ENCODE measurements around the gene HMCN2.

Gene HMCN2

GRCh38 chr9:130260816-130261765 is 4.5 kb upstream of the HMCN2 start:
- Histone ChIP-seq H3K9ac (ENCODE audit: low read depth, low read length, poor library complexity) (no peak overlapping the region), H3K27me3 (ENCODE audit: control insufficient read depth in 3 of 3, insufficient read depth in 3 of 3, low read depth in 1 of 3, low read length in 3 of 3) (peaks cover 9 to 58% (median 22%) of the 10 kb centered on the region in 3 experiments)
- WGBS, 2 donors (ENCODE audit: extremely low coverage in 2 of 2, insufficient read length in 2 of 2, insufficient replicate concordance in 1 of 2): no CpG with 5 or more reads among the region's 16 CpGs

DNA sequence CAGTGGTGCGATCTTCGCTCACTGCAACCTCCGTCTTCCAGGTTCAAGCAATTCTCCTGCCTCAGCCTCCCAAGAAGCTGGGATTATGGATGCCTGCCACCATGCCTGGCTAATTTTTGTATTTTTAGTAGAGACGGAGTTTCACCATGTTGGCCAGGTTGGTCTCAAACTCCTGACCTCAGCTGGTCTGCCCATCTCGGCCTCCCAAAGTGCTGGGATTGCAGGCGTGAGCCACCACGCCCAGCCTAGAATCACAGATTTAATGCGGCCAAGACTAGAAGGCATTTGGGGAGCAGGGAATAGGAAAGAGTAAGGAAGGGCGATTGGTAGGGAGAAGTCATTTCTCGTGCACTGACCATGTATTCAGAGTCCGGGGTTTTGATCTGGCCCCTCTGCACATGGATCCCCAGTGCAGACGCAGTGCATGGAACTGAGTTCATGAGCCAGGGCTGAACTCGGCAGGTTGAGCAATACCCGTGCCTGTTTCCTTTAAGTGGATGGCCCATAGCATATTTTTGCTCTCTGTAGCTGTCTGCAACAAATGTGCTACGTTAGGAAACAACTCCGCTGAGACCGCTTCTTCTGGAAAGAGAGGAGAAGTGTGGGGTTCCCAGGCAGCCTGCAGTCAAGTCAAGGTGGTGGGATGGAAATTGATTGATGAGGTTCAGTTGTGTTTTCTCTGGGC is 3.4 kb upstream of the HMCN2 start:
- Histone ChIP-seq H3K4me2 (ENCODE audit: insufficient read depth, low read length, poor library complexity, severe bottlenecking) (no peak overlapping the region), H3K23ac (ENCODE audit: low read depth, low read length, poor library complexity) (no peak overlapping the region), H3K79me1 (ENCODE audit: low read depth, low read length) (no peaks in the 10 kb centered on the region), H2BK15ac (ENCODE audit: low read length) (no peak overlapping the region), H3K27ac (replicated peaks; ENCODE audit: low read length) (no peak overlapping the region), H4K91ac (ENCODE audit: low read depth, low read length, poor library complexity) (no peak overlapping the region), H3K9ac (ENCODE audit: low read depth, low read length, poor library complexity) (no peak overlapping the region), H3K4ac (ENCODE audit: low read length) (no peak overlapping the region), H3K27me3 (ENCODE audit: control insufficient read depth in 3 of 3, insufficient read depth in 3 of 3, low read depth in 1 of 3, low read length in 3 of 3) (peaks cover 12 to 69% (median 32%) of the 10 kb centered on the region in 3 experiments), H2BK120ac (ENCODE audit: low read depth, low read length) (no peak overlapping the region), H4K8ac (ENCODE audit: low read depth, low read length) (no peak overlapping the region), H3K18ac (ENCODE audit: low read length) (no peak overlapping the region), H2AFZ (ENCODE audit: low read length) (no peak overlapping the region), H2BK5ac (ENCODE audit: low read length) (no peak overlapping the region), H3K4me1 (ENCODE audit: control insufficient read depth in 2 of 2, insufficient read depth in 1 of 2, low read depth in 1 of 2, low read length in 2 of 2) (peaks cover 0 to 8% of the 10 kb centered on the region in 2 donors), H2BK12ac (ENCODE audit: low read length) (no peak overlapping the region), H3K14ac (ENCODE audit: low read length) (no peak overlapping the region), H3K9me3 (replicated peaks in 1 of 2; ENCODE audit: control insufficient read depth in 2 of 2, insufficient read depth in 1 of 2, low read depth in 1 of 2, low read length in 2 of 2) (peaks cover 0 to 2% of the 10 kb centered on the region in 2 donors), H3K4me3 (ENCODE audit: low read length in 2 of 2) (no peak overlapping the region), H2AK5ac (ENCODE audit: low read depth, low read length) (no peak overlapping the region), H3K36me3 (replicated peaks in 1 of 2; ENCODE audit: control insufficient read depth in 2 of 2, insufficient read depth in 2 of 2, low read length in 2 of 2) (no peaks in the 10 kb centered on the region)
- no CpG with 5 or more reads among the region's 17 CpGs for whole genome bisulfite sequencing, 2 donors (ENCODE audit: extremely low coverage in 2 of 2, insufficient read length in 2 of 2, insufficient replicate concordance in 1 of 2)
- DNase-seq (ENCODE audit: low spot score): no peak

More at GRCh38 chr9:130260816-130261765, 4.5 kb upstream of the HMCN2 start:
- no peak for DNase-seq (ENCODE audit: low spot score)
- peaks cover 0 to 3% of the 10 kb centered on the region in 2 donors for H3K4me1 ChIP-seq (ENCODE audit: control insufficient read depth in 2 of 2, insufficient read depth in 1 of 2, low read depth in 1 of 2, low read length in 2 of 2)
- no peak overlapping the region for H2BK5ac ChIP-seq (ENCODE audit: low read length)
- no peak overlapping the region for H2BK120ac ChIP-seq (ENCODE audit: low read depth, low read length)
- H3K23ac ChIP-seq (ENCODE audit: low read depth, low read length, poor library complexity): no peak overlapping the region
- no peak overlapping the region for H2AK5ac ChIP-seq (ENCODE audit: low read depth, low read length)
- H3K36me3 ChIP-seq (replicated peaks in 1 of 2; ENCODE audit: control insufficient read depth in 2 of 2, insufficient read depth in 2 of 2, low read length in 2 of 2): no peaks in the 10 kb centered on the region
- H3K79me1 ChIP-seq (ENCODE audit: low read depth, low read length): no peaks in the 10 kb centered on the region
- H3K4me2 ChIP-seq (ENCODE audit: insufficient read depth, low read length, poor library complexity, severe bottlenecking): no peak overlapping the region
- H3K14ac ChIP-seq (ENCODE audit: low read length): no peak overlapping the region
- no peak overlapping the region for H3K27ac ChIP-seq (replicated peaks; ENCODE audit: low read length)
- no peak overlapping the region for H4K8ac ChIP-seq (ENCODE audit: low read depth, low read length)
- H3K9me3 ChIP-seq (replicated peaks in 1 of 2; ENCODE audit: control insufficient read depth in 2 of 2, insufficient read depth in 1 of 2, low read depth in 1 of 2, low read length in 2 of 2): peaks cover 0 to 2% of the 10 kb centered on the region in 2 donors
- no peak overlapping the region for H3K18ac ChIP-seq (ENCODE audit: low read length)
- H3K4ac ChIP-seq (ENCODE audit: low read length): no peak overlapping the region
- H3K4me3 ChIP-seq (ENCODE audit: low read length in 2 of 2): no peak overlapping the region
- H2AFZ ChIP-seq (ENCODE audit: low read length): no peak overlapping the region
- H4K91ac ChIP-seq (ENCODE audit: low read depth, low read length, poor library complexity): no peak overlapping the region
- no peak overlapping the region for H2BK12ac ChIP-seq (ENCODE audit: low read length)
- H2BK15ac ChIP-seq (ENCODE audit: low read length): no peak overlapping the region

- no peak overlapping the region for H2BK5ac ChIP-seq (ENCODE audit: low read length)
- H2BK15ac ChIP-seq (ENCODE audit: low read length): no peak overlapping the region
- H3K36me3 ChIP-seq (replicated peaks in 1 of 2; ENCODE audit: control insufficient read depth in 2 of 2, insufficient read depth in 2 of 2, low read length in 2 of 2): no peaks in the 10 kb centered on the region
- no peak overlapping the region for H3K4me3 ChIP-seq (ENCODE audit: low read length in 2 of 2)
- H3K14ac ChIP-seq (ENCODE audit: low read length): no peak overlapping the region
- no peak overlapping the region for H4K8ac ChIP-seq (ENCODE audit: low read depth, low read length)
- peaks cover 0 to 8% of the 10 kb centered on the region in 2 donors for H3K4me1 ChIP-seq (ENCODE audit: control insufficient read depth in 2 of 2, insufficient read depth in 1 of 2, low read depth in 1 of 2, low read length in 2 of 2)
- H2BK120ac ChIP-seq (ENCODE audit: low read depth, low read length): no peak overlapping the region
- no peak overlapping the region for H3K4ac ChIP-seq (ENCODE audit: low read length)
- H4K91ac ChIP-seq (ENCODE audit: low read depth, low read length, poor library complexity): no peak overlapping the region
- H2BK12ac ChIP-seq (ENCODE audit: low read length): no peak overlapping the region
- no CpG with 5 or more reads among the region's 7 CpGs for WGBS, 2 donors (ENCODE audit: extremely low coverage in 2 of 2, insufficient read length in 2 of 2, insufficient replicate concordance in 1 of 2)
- peaks cover 12 to 75% (median 37%) of the 10 kb centered on the region in 3 experiments for H3K27me3 ChIP-seq (ENCODE audit: control insufficient read depth in 3 of 3, insufficient read depth in 3 of 3, low read depth in 1 of 3, low read length in 3 of 3)
- no peak overlapping the region for H3K27ac ChIP-seq (replicated peaks; ENCODE audit: low read length)
- H3K9ac ChIP-seq (ENCODE audit: low read depth, low read length, poor library complexity): no peak overlapping the region
- H3K79me1 ChIP-seq (ENCODE audit: low read depth, low read length): no peaks in the 10 kb centered on the region
- DNase-seq (ENCODE audit: low spot score): no peak
- no peak overlapping the region for H3K4me2 ChIP-seq (ENCODE audit: insufficient read depth, low read length, poor library complexity, severe bottlenecking)
- no peak overlapping the region for H2AFZ ChIP-seq (ENCODE audit: low read length)
- H3K9me3 ChIP-seq (replicated peaks in 1 of 2; ENCODE audit: control insufficient read depth in 2 of 2, insufficient read depth in 1 of 2, low read depth in 1 of 2, low read length in 2 of 2): peaks cover 0 to 2% of the 10 kb centered on the region in 2 donors
- no peak overlapping the region for H3K23ac ChIP-seq (ENCODE audit: low read depth, low read length, poor library complexity)
- no peak overlapping the region for H3K18ac ChIP-seq (ENCODE audit: low read length)
- H2AK5ac ChIP-seq (ENCODE audit: low read depth, low read length): no peak overlapping the region
Measured at GRCh38 chr9:130262771-130263170, 2.8 kb upstream of the HMCN2 start.
